Chondrocyte (in vitro differentiated cells): ENCODE results near the gene CCDC201. TPM values are rescaled to one million over a fixed set of nuclear protein-coding genes. Genes with fewer than 3 reads are reported as not detected.

ENCODE experiments used
- DNase-seq: peaks from one replicate; pipeline ENCODE4 v3.0.0; 2021; ENCODE audit warnings: mixed read lengths, low spot score
- H3K27ac Mint-ChIP-seq: one replicate; pipeline ENCODE4 v1.8.0; 2021; ENCODE audit warnings: mild to moderate bottlenecking, moderate library complexity, mixed read lengths; ENCODE audit not compliant: unreplicated experiment
- H3K27me3 Mint-ChIP-seq: 2 replicates; pipeline ENCODE4 v1.8.0; 2021; ENCODE audit warnings: low read depth, mixed read lengths
- H3K36me3 Mint-ChIP-seq: 2 replicates; pipeline ENCODE4 v1.8.0; 2021; ENCODE audit warnings: low read depth, mixed read lengths
- H3K4me1 Mint-ChIP-seq: 2 replicates; pipeline ENCODE4 v1.8.0; 2021; ENCODE audit warnings: low read depth, mild to moderate bottlenecking, mixed read lengths
- H3K4me3 Mint-ChIP-seq: one replicate; pipeline ENCODE4 v1.8.0; 2021; ENCODE audit warnings: mild to moderate bottlenecking, moderate library complexity, mixed read lengths; ENCODE audit not compliant: unreplicated experiment
- H3K9me3 Mint-ChIP-seq: 2 replicates; pipeline ENCODE4 v1.8.0; 2021; ENCODE audit warnings: low read depth, mixed read lengths
- CTCF ChIP-seq: fragments of 200-600 bp; sonication (generic); IDR thresholded peaks from 2 replicates; pipeline ENCODE4 v1.5.0; 2021; ENCODE audit warnings: antibody characterized with exemption, mild to moderate bottlenecking, moderate library complexity
- total RNA-seq: library from RNA; stranded (reverse); gene quantifications from 3 replicates; pipeline ENCODE4 v1.2.1, GENCODE V29; 2021

Gene CCDC201
- total RNA-seq, 1 donor from 2014 or later: not detected

- H3K36me3 Mint-ChIP-seq: peaks cover 39% of the 10 kb centered on the region
- H3K27ac Mint-ChIP-seq: peak overlapping the region; percentile 79
- no peak overlapping the region for H3K4me3 Mint-ChIP-seq
- no peak for TF ChIP-seq CTCF
- no peak for DNase-seq
- peaks cover 47% of the 10 kb centered on the region for H3K4me1 Mint-ChIP-seq
- no peaks in the 10 kb centered on the region for H3K27me3 Mint-ChIP-seq
- no peaks in the 10 kb centered on the region for H3K9me3 Mint-ChIP-seq
Observed at GRCh38 chr7:45914911-45915310, 42.0 kb upstream of the CCDC201 start.

GRCh38 chr7:45912972-45913371 is 40.1 kb upstream of the CCDC201 start:
- H3K9me3 Mint-ChIP-seq: peaks cover 10% of the 10 kb centered on the region
- H3K4me3 Mint-ChIP-seq: no peak overlapping the region
- peaks cover 41% of the 10 kb centered on the region for H3K36me3 Mint-ChIP-seq
- DNase-seq: no peak
- H3K27me3 Mint-ChIP-seq: no peaks in the 10 kb centered on the region
- no peak for TF ChIP-seq CTCF
- H3K4me1 Mint-ChIP-seq: peaks cover 27% of the 10 kb centered on the region
- no peak overlapping the region for H3K27ac Mint-ChIP-seq

- no peak for TF ChIP-seq CTCF
- Mint-ChIP-seq H3K4me3 (no peak overlapping the region), H3K36me3 (peaks cover 36% of the 10 kb centered on the region), H3K27me3 (no peaks in the 10 kb centered on the region), H3K4me1 (peaks cover 11% of the 10 kb centered on the region), H3K27ac (peak overlapping the region; percentile 18), H3K9me3 (peaks cover 11% of the 10 kb centered on the region)
- DNase-seq: no peak
Observed at GRCh38 chr7:45911311-45911710, 38.4 kb upstream of the CCDC201 start.

- no peak for TF ChIP-seq CTCF
- no peak overlapping the region for H3K27ac Mint-ChIP-seq
- peaks cover 15% of the 10 kb centered on the region for H3K9me3 Mint-ChIP-seq
- H3K27me3 Mint-ChIP-seq: no peaks in the 10 kb centered on the region
- peaks cover 6% of the 10 kb centered on the region for H3K4me1 Mint-ChIP-seq
- no peak overlapping the region for H3K4me3 Mint-ChIP-seq
- DNase-seq: no peak
- peaks cover 32% of the 10 kb centered on the region for H3K36me3 Mint-ChIP-seq
Observed at GRCh38 chr7:45910855-45911254, 38.0 kb upstream of the CCDC201 start.

- TF ChIP-seq CTCF: no peak
- H3K27me3 Mint-ChIP-seq: no peaks in the 10 kb centered on the region
- H3K27ac Mint-ChIP-seq: no peak overlapping the region
- H3K9me3 Mint-ChIP-seq: peaks cover 15% of the 10 kb centered on the region
- peaks cover under 1% of the 10 kb centered on the region for H3K4me1 Mint-ChIP-seq
- H3K36me3 Mint-ChIP-seq: peaks cover 22% of the 10 kb centered on the region
- no peak overlapping the region for H3K4me3 Mint-ChIP-seq
- no peak for DNase-seq
Observed at GRCh38 chr7:45909561-45909960, 36.7 kb upstream of the CCDC201 start.
